K562 (cell line): Measurements from ENCODE around the gene CXCR5. TPM values are rescaled to one million over a fixed set of nuclear protein-coding genes. Genes with fewer than 3 reads are reported as not detected.
A peak's percentile ranks its signal among the peaks of the same experiment; 100 is the strongest.

ENCODE experiments used
- ATAC-seq: fragments of 200-7000 bp; cut with Tn5 transposase; 3 replicates; pipeline ENCODE4 v1.9.1; 2020; ENCODE audit warnings: moderate library complexity
- BruUV-seq: library from RNA; stranded (reverse); fragments of 400-500 nt; replicated peaks from 2 replicates; lab custom pipeline; 2021; lab: Mats Ljungman, UMichigan
- CTCF ChIA-PET: fragments of 300-600 bp; formaldehyde crosslinking; extraction: SDS; loops from one replicate; lab custom pipeline; 2021; ENCODE audit warnings: low intra/inter-chr PET ratio; lab: Yijun Ruan, JAX
- POLR2A ChIA-PET: fragments of 300-600, 350-650 bp; sonication (Branson Sonifier 250); formaldehyde crosslinking; extraction: SDS; loops from one replicate; lab custom pipeline; 2021; ENCODE audit warnings: antibody characterized with exemption, inconsistent platforms; lab: Yijun Ruan, JAX
- DNase-seq, 4 experiments: peaks; one replicate each; pipeline versions ENCODE4 v3.0.0 to v3.0.0-alpha.2; 2011 to 2018; ENCODE audit warnings: low spot score in 3 of 4, mixed read lengths in 3 of 4; ENCODE audit errors: extremely low read depth in 1 of 4
- FAIRE-seq: peaks from 2 replicates; lab custom pipeline; 2011; peaks lifted over from hg19 to GRCh38; lab: Jason Lieb, UNC
- H2AFZ ChIP-seq: 2 replicates; pipeline ENCODE4 v1.6.0; 2011; ENCODE audit warnings: low read depth, low read length, control low read depth, inconsistent platforms
- H3K27ac ChIP-seq: fragments of 200-600 bp; 3 replicates; pipeline ENCODE4 v1.8.0; 2011; ENCODE audit warnings: low read depth, mild to moderate bottlenecking, control low read depth, inconsistent platforms, low read length, moderate library complexity, mixed read lengths; ENCODE audit errors: extremely low read depth
- H3K27me3 ChIP-seq, 2 experiments: fragments of 300-600 bp in 1 of 2; 2 replicates in 1 of 2; 3 replicates in 1 of 2; pipeline versions ENCODE4 v1.6.0 to v1.8.0; 2011; ENCODE audit warnings: inconsistent platforms in 2 of 2, low read length in 2 of 2, mild to moderate bottlenecking in 1 of 2, mixed read lengths in 1 of 2, moderate library complexity in 1 of 2; ENCODE audit not compliant: control insufficient read depth in 2 of 2, insufficient read depth in 2 of 2
- H3K36me3 ChIP-seq: fragments of 300-600 bp; 3 replicates; pipeline ENCODE4 v1.8.0; 2011; ENCODE audit warnings: mild to moderate bottlenecking, low read length, inconsistent platforms; ENCODE audit not compliant: control insufficient read depth, insufficient read depth
- H3K4me1 ChIP-seq, 2 experiments: fragments of 200-600 bp in 1 of 2; replicated peaks in 1 of 2; 2 replicates in 1 of 2; 3 replicates in 1 of 2; pipeline versions ENCODE4 v1.5.1 to v1.8.0; 2011; ENCODE audit warnings: inconsistent platforms in 2 of 2, low read length in 2 of 2, mild to moderate bottlenecking in 1 of 2, mixed read lengths in 1 of 2, moderate library complexity in 1 of 2; ENCODE audit not compliant: control insufficient read depth in 2 of 2, insufficient read depth in 2 of 2
- H3K4me2 ChIP-seq: 2 replicates; pipeline ENCODE4 v1.6.1; 2011; ENCODE audit warnings: low read length, control low read depth, inconsistent platforms, mixed read lengths; ENCODE audit not compliant: insufficient read depth
- H3K4me3 ChIP-seq: fragments of 200-600 bp; sonication (generic), shearing (Covaris generic); 2 replicates; pipeline ENCODE4 v1.5.1; 2016; ENCODE audit warnings: control low read depth, inconsistent platforms
- H3K79me2 ChIP-seq: fragments of 200-600 bp; 3 replicates; pipeline ENCODE4 v1.8.0; 2011; ENCODE audit warnings: low read length, inconsistent platforms; ENCODE audit not compliant: control insufficient read depth, insufficient read depth
- H3K9ac ChIP-seq, 2 experiments: 2 replicates each; pipeline versions ENCODE4 v1.6.0 to v1.6.1; 2011; ENCODE audit warnings: low read depth in 2 of 2, low read length in 2 of 2, control low read depth in 1 of 2, inconsistent platforms in 1 of 2, mild to moderate bottlenecking in 1 of 2, mixed read lengths in 1 of 2; ENCODE audit not compliant: insufficient read depth in 1 of 2
- H3K9me1 ChIP-seq: one replicate; pipeline ENCODE4 v1.6.0; 2011; ENCODE audit warnings: inconsistent platforms, mild to moderate bottlenecking, low read length, moderate library complexity; ENCODE audit not compliant: control insufficient read depth, insufficient read depth
- H3K9me3 ChIP-seq: replicated peaks from 2 replicates; pipeline ENCODE4 v1.5.1; 2011; ENCODE audit warnings: low read depth, low read length, inconsistent platforms; ENCODE audit not compliant: control insufficient read depth, insufficient read depth
- H4K20me1 ChIP-seq: replicated peaks from 2 replicates; pipeline ENCODE4 v1.6.1; 2011; ENCODE audit warnings: low read length, inconsistent platforms, mixed read lengths; ENCODE audit not compliant: control insufficient read depth, insufficient read depth
- BMI1 ChIP-seq: fragments of 150-350 bp; IDR thresholded peaks from 2 replicates; pipeline ENCODE4 v1.6.1; 2014; ENCODE audit warnings: low read length
- BRD9 ChIP-seq: fragments of 450-650 bp; IDR thresholded peaks from 2 replicates; pipeline ENCODE4 v1.6.1; 2018; ENCODE audit warnings: low read depth; ENCODE audit not compliant: partially characterized antibody
- CBFA2T3 ChIP-seq: fragments of 450-650 bp; IDR thresholded peaks from 2 replicates; pipeline ENCODE4 v1.6.1; 2017
- EHMT2 ChIP-seq: fragments of 450-650 bp; IDR thresholded peaks from 2 replicates; pipeline ENCODE4 v1.6.1; 2018; ENCODE audit warnings: antibody characterized with exemption
- FOXM1 ChIP-seq, 2 experiments: fragments of 450-650 bp in 1 of 2; sonication (generic) in 1 of 2; formaldehyde crosslinking in 1 of 2; IDR thresholded peaks; 2 replicates each; pipeline versions ENCODE4 v1.6.1 to v1.9.0; 2017 to 2022; ENCODE audit warnings: low read depth in 2 of 2, mild to moderate bottlenecking in 2 of 2, missing genetic modification reagents in 1 of 2, moderate library complexity in 1 of 2
- MAZ ChIP-seq, 2 experiments: fragments of 450-650 bp in 1 of 2; sonication (generic) in 1 of 2; formaldehyde crosslinking; IDR thresholded peaks in 1 of 2; conservative IDR thresholded peaks in 1 of 2; 2 replicates each; pipeline versions ENCODE4 v1.4.0 to v1.5.0; 2020; ENCODE audit warnings: mild to moderate bottlenecking in 1 of 2, missing genetic modification reagents in 1 of 2
- SIN3B ChIP-seq: fragments of 450-650 bp; IDR thresholded peaks from 2 replicates; pipeline ENCODE4 v1.6.1; 2017; ENCODE audit warnings: low read depth, mild to moderate bottlenecking, moderate library complexity
- SMARCA4 ChIP-seq: fragments of 450-650 bp; IDR thresholded peaks from 2 replicates; pipeline ENCODE4 v1.6.1; 2016
- SNRNP70 ChIP-seq: fragments of 200-400 bp; formaldehyde crosslinking; optimal IDR thresholded peaks from 2 replicates; pipeline ENCODE3; 2017; ENCODE audit warnings: low read depth, low read length
- SOX6 ChIP-seq: fragments of 450-650 bp; IDR thresholded peaks from 2 replicates; pipeline ENCODE4 v1.6.1; 2014; ENCODE audit warnings: mild to moderate bottlenecking
- SP1 ChIP-seq: sonication (generic); formaldehyde crosslinking; IDR thresholded peaks from 2 replicates; pipeline ENCODE4 v1.8.1; 2022; ENCODE audit warnings: mild to moderate bottlenecking, missing genetic modification reagents
- THAP7 ChIP-seq: fragments of 250-450 bp; sonication (Bioruptor Pico); IDR thresholded peaks from 2 replicates; pipeline ENCODE4 v1.5.0; 2021
- USF1 ChIP-seq: sonication (generic); formaldehyde crosslinking; IDR thresholded peaks from 2 replicates; pipeline ENCODE4 v1.9.0; 2022; ENCODE audit warnings: mild to moderate bottlenecking, missing genetic modification reagents
- ZBTB1 ChIP-seq: sonication (generic); formaldehyde crosslinking; IDR thresholded peaks from 2 replicates; pipeline ENCODE4 v1.8.1; 2023; ENCODE audit warnings: missing genetic modification reagents, low read depth, mild to moderate bottlenecking, borderline replicate concordance
- WGBS: fragments of 100-300 bp; shearing (Covaris generic); methylation state at CpG from one replicate; pipeline ENCODE4 v1.1.6; 2016; ENCODE audit warnings: low coverage, mixed read lengths; ENCODE audit not compliant: insufficient coverage; ENCODE audit errors: missing lambda C conversion rate; 5-methylcytosine and 5-hydroxymethylcytosine counted together
- in situ Hi-C: fragments of 300-500 bp; cut with MboI; formaldehyde crosslinking; loops from 4 replicates; pipeline ENCODE4 v1.15.0; 2018; ENCODE audit warnings: inconsistent platforms, mixed read lengths
- intact Hi-C: fragments of 100-400 bp; cut with micrococcal nuclease; formaldehyde crosslinking; loops from 2 replicates; pipeline ENCODE4 v1.14.2; 2022
- polyA plus RNA-seq, 8 experiments: library from polyadenylated mRNA; depleted of rRNA in 4 of 8; stranded (reverse) in 5 of 8; unstranded in 3 of 8; fragments of >200 nt; fragmentation: Nextera tagmentation in 2 of 8; fragmentation: Illumina TruSeq in 1 of 8; extraction: Ambion mirVana in 2 of 8; extraction: Trizol in 1 of 8; gene quantifications; 2 replicates each; pipeline versions ENCODE4 v1.2.1 to v1.2.3, GENCODE V29; 2011 to 2014; ENCODE audit warnings: inconsistent platforms in 1 of 8, missing spikeins in 1 of 8
- total RNA-seq, 7 experiments: library from RNA; depleted of rRNA in 6 of 7; stranded (reverse); fragments of >200 nt in 6 of 7; fragmentation: Illumina TruSeq in 2 of 7; extraction: Trizol in 2 of 7; gene quantifications; 2 replicates each; pipeline versions ENCODE4 v1.2.1 to v1.2.3, GENCODE V29; 2011 to 2021; ENCODE audit warnings: low replicate concordance in 1 of 7
- TF ChIP-seq, protein P1 (sequence below): fragments of 450-650 bp; formaldehyde crosslinking; IDR thresholded peaks from 2 replicates; pipeline ENCODE4 v1.4.0; 2020; ENCODE audit warnings: mild to moderate bottlenecking, moderate library complexity
- TF ChIP-seq, protein P2 (sequence below): IDR thresholded peaks from 2 replicates; pipeline ENCODE4 v1.6.1; 2014; ENCODE audit warnings: antibody characterized with exemption

The CXCR5 gene
- total and polyA plus RNA-seq, 9 of the 15 experiments (the other 6 are each of a cell fraction or from before 2014, with no cell fraction given): 0.03 to 0.06 TPM; not detected in 7

DNA sequence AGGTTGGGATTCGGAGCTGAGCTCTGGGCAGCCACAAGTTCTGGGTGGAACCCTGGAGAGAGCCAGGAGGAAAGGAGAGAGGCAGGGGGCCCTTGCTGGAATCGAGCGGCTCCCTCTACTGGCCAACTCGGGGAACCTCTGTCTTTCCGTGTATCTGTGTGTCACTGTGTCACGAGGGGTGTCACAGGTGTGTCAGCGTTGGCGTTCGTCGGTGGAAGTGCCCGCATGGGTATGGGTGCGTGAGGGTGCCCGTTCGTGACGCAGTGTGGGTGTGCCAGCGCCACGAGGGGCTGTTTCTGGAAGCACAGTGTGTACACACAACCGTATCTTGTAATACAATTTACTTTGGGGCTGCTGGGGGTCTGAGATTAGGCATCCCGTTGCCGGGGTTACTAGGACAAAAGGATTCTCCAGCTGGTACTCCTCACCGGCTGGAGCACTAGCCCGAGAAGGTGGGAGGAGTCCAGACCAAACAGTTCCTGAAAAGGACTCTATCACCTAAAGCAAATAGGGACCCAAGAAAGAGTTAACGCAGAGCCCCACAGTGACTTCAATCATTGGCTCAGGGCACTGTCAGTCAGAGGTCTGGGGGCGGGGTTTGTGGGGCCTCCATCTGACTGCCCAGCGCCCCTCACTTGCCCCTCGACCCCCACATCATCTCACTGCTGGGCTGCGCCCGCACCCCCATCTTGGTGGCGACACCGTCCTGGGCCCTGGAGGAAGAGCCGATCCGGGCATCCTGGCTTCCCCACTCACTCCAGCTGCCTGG lies 44.6 kb downstream of the CXCR5 start:
- Histone ChIP-seq H3K27me3 (no peaks in the 10 kb centered on the region), H2AFZ (peak overlapping the region; percentile 96), H3K9me3 (no peaks in the 10 kb centered on the region), H3K4me1 (peaks cover 23 to 60% of the 10 kb centered on the region in 2 experiments; a peak in 4 of 5 replicates), H3K9ac (peak overlapping the region; percentile 68 to 91), H3K4me2 (peak overlapping the region; percentile 91), H3K36me3 (no peaks in the 10 kb centered on the region), H3K4me3 (peak overlapping the region; percentile 64), H4K20me1 (no peaks in the 10 kb centered on the region), H3K9me1 (no peaks in the 10 kb centered on the region), H3K79me2 (peaks cover 21% of the 10 kb centered on the region), H3K27ac (peak overlapping the region; percentile 59)
- ChIA-PET CTCF (interaction anchor here (0.6 to 3.5 kb wide), 5 partner anchors 21 to 269 kb away, joined by 3 to 18 read pairs (median 4); partner anchors contain the start of gene CENATAC), POLR2A (interaction anchor here (0.5 to 1.6 kb wide), 6 partner anchors 18 to 384 kb away, joined by 3 to 5 read pairs (median 3); no protein-coding TSS in a partner anchor)
- ATAC-seq: peak; percentile 79
- intact Hi-C loops (loop anchor here (1.0 to 5.0 kb wide), 5 partner anchors 21 to 394 kb away; partner anchors contain the start of gene UPK2), in situ Hi-C loops (no loop called here)
- peak; percentile 89 for FAIRE-seq
- no TSS peak for BruUV-seq
- WGBS: under 1% methylated on average over 32 of the region's 32 CpGs
- DNase-seq: peak; percentile 93 to 99 (median 94)
- TF ChIP-seq SP1 (peak; percentile 67), SNRNP70 (no peak), FOXM1 (IDR thresholded peaks at IDR 0.05; ENCODE audit: low read depth) (peak; percentile 72; the same call in 1 of the 2 replicates), FOXM1 (CRISPR knock-in tag; IDR thresholded peaks at IDR 0.05; ENCODE audit: low read depth) (no peak), USF1 (peak; percentile 87), SMARCA4 (peak; percentile 26; the same call in 1 of the 2 replicates), THAP7 (CRISPR knock-in tag) (no peak), EHMT2 (no peak), SOX6 (peak; percentile 79), SIN3B (peak; percentile 26; the same call in 1 of the 2 replicates), BMI1 (0 out of 2 replicates have a peak, but pooled peaks have one; percentile 12), CBFA2T3 (0 out of 2 replicates have a peak, but pooled peaks have one; percentile 8), BRD9 (peak; percentile 53), MAZ (CRISPR knock-in tag; conservative IDR thresholded peaks at IDR 0.05 in 1 of 2, IDR thresholded peaks at IDR 0.05 in 1 of 2) (peak; percentile 62 to 76), ZBTB1 (no peak)
- TF ChIP-seq, protein P1, sequence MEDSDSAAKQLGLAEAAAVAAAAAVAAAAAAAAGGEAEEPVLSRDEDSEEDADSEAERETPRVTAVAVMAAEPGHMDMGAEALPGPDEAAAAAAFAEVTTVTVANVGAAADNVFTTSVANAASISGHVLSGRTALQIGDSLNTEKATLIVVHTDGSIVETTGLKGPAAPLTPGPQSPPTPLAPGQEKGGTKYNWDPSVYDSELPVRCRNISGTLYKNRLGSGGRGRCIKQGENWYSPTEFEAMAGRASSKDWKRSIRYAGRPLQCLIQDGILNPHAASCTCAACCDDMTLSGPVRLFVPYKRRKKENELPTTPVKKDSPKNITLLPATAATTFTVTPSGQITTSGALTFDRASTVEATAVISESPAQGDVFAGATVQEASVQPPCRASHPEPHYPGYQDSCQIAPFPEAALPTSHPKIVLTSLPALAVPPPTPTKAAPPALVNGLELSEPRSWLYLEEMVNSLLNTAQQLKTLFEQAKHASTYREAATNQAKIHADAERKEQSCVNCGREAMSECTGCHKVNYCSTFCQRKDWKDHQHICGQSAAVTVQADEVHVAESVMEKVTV (CRISPR knock-in tag): peak; percentile 40; the same call in 1 of the 2 replicates
- TF ChIP-seq, protein P2, sequence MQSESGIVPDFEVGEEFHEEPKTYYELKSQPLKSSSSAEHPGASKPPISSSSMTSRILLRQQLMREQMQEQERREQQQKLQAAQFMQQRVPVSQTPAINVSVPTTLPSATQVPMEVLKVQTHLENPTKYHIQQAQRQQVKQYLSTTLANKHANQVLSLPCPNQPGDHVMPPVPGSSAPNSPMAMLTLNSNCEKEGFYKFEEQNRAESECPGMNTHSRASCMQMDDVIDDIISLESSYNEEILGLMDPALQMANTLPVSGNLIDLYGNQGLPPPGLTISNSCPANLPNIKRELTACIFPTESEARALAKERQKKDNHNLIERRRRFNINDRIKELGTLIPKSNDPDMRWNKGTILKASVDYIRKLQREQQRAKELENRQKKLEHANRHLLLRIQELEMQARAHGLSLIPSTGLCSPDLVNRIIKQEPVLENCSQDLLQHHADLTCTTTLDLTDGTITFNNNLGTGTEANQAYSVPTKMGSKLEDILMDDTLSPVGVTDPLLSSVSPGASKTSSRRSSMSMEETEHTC: peak; percentile 95
